Stimulated activated effector memory CD8-positive, alpha-beta T cell treated with anti-CD3 and anti-CD28 coated beads, Interleukin-12 subunit alpha, Interleukin-12 subunit beta, amount 100 ng/mL, for 72 hours (primary cell): Measurements from ENCODE around the gene ACHE.

ENCODE experiments used
- ATAC-seq: fragments of 150-1000 bp; cut with Tn5 transposase; 2 replicates; pipeline ENCODE4 v1.10.0; 2021
- DNase-seq, 2 donors: peaks; one replicate each; pipeline ENCODE4 v3.0.0; 2021 to 2022; ENCODE audit warnings: low spot score in 2 of 2
- H3K27ac Mint-ChIP-seq: one replicate; pipeline ENCODE4 v1.8.0; 2022; ENCODE audit warnings: mild to moderate bottlenecking, mixed read lengths
- H3K36me3 Mint-ChIP-seq: one replicate; pipeline ENCODE4 v1.8.0; 2022; ENCODE audit warnings: mild to moderate bottlenecking, mixed read lengths
- H3K4me1 Mint-ChIP-seq: one replicate; pipeline ENCODE4 v1.8.0; 2022; ENCODE audit warnings: mixed read lengths
- H3K4me3 Mint-ChIP-seq: one replicate; pipeline ENCODE4 v1.8.0; 2022; ENCODE audit warnings: mild to moderate bottlenecking, mixed read lengths
- H3K9me3 Mint-ChIP-seq: one replicate; pipeline ENCODE4 v1.8.0; 2022; ENCODE audit warnings: mixed read lengths

The ACHE gene

DNA sequence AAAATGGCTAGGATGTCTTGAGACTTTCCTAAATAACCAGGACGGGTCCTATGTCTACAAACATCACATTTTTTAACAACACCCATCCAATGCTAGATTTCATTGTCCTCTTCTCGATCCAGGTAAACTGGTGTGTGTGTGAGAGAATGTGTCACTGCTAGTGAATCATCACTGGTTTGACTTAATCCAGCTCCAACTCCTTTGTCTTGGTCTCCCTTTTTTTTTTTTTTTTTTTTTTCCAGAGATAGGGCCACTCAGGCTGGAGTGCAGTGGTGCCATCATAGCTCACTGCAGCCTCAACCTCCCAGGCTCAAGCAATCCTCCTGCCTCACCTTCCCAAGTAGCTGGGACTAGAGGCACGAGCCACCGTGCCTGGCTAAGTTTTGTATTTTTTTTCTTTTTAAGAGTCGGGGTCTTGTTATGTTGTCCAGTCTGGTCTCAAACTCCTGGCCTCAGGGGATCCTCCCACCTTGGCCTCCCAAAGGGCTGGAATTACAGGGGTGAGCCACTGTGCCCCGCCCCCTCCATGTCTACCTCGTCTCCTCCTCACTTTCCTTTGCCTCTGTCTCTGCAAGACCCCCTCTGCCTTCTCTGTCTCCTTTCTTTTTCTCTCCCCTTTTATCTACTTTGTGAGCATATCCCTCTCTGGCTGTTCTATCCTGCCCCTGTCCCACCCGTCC, 4.0 kb downstream of the ACHE start:
- H3K9me3 Mint-ChIP-seq, result no peaks in the 10 kb centered on the region
- H3K4me1 Mint-ChIP-seq, result peaks cover 54% of the 10 kb centered on the region
- H3K4me3 Mint-ChIP-seq, result peak overlapping the region; percentile 79
- no peak overlapping the region for H3K27ac Mint-ChIP-seq
- DNase-seq (no peak), ATAC-seq (no peak)
- H3K36me3 Mint-ChIP-seq, result peaks cover 31% of the 10 kb centered on the region

- no peak for DNase-seq
- peak overlapping the region; percentile 79 for H3K4me3 Mint-ChIP-seq
- ATAC-seq, result no peak
- H3K27ac Mint-ChIP-seq, result peak overlapping the region; percentile 75
- peaks cover 39% of the 10 kb centered on the region for H3K36me3 Mint-ChIP-seq
- no peaks in the 10 kb centered on the region for H3K9me3 Mint-ChIP-seq
- peaks cover 55% of the 10 kb centered on the region for H3K4me1 Mint-ChIP-seq
These were observed 4.8 kb downstream of the ACHE start for GRCh38 chr7:100890653-100891567.

GRCh38 chr7:100888988-100889750, 6.5 kb downstream of the ACHE start, which contains the start of gene UFSP1:
TSS of gene UFSP1 (minus strand) at chr7:100889715. CDS start at chr7:100889271, 444 bp downstream.
- Mint-ChIP-seq H3K36me3 (peaks cover 56% of the 10 kb centered on the region), H3K4me1 (peaks cover 70% of the 10 kb centered on the region)
- peak; percentile 63 for ATAC-seq

DNA sequence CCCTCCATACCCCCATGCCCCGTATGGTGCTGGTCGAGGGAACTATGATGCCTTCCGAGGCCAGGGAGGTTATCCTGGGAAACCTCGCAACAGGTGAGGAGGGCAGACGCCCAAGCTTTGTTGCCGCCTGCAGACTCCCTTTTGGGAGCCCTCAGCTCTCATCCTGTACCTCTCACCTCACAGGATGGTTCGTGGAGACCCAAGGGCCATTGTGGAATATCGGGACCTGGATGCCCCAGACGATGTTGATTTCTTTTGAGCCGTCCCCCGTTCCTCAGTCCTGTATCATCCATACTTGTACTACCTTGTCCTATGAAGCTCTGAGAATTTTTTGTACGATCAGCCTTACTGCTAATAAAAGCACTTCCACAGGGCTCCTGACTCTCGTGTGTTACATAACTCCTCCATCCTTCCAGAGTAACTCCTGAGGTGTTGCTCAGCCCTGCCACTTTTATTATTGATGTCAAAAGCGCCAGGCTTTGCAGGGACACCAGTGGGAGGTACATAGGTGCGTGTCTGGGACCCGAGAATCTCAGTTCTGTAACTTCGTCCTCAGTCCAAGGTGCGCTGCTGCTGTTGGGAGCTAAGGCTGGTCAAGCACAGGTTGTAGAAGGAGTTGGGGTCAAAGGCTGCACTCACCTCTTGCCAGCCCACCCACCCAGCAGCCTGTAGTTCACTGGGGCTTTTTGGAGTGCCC, 7.2 kb downstream of the ACHE start:
- DNase-seq (no peak), ATAC-seq (no peak)
- Mint-ChIP-seq H3K27ac (peak overlapping the region; percentile 87), H3K9me3 (no peaks in the 10 kb centered on the region), H3K4me3 (peak overlapping the region; percentile 79), H3K36me3 (peaks cover 63% of the 10 kb centered on the region), H3K4me1 (peaks cover 77% of the 10 kb centered on the region)

More at GRCh38 chr7:100888988-100889750, 6.5 kb downstream of the ACHE start, which contains the start of gene UFSP1:
- H3K27ac Mint-ChIP-seq, result peak within 1 kb of the TSS; percentile 87
- peak within 1 kb of the TSS; percentile 79 for H3K4me3 Mint-ChIP-seq
- no peaks in the 10 kb centered on the region for H3K9me3 Mint-ChIP-seq
- peak in 1 of 2 donors; percentile 65 for DNase-seq

GRCh38 chr7:100887516-100888290, 8.0 kb downstream of the ACHE start:
- H3K36me3 Mint-ChIP-seq, result peaks cover 71% of the 10 kb centered on the region
- DNase-seq, result no peak
- peak overlapping the region; percentile 79 for H3K4me3 Mint-ChIP-seq
- H3K4me1 Mint-ChIP-seq, result peaks cover 82% of the 10 kb centered on the region
- peak overlapping the region; percentile 87 for H3K27ac Mint-ChIP-seq
- ATAC-seq, result no peak
- H3K9me3 Mint-ChIP-seq, result no peaks in the 10 kb centered on the region

GRCh38 chr7:100886936-100887515, 8.7 kb downstream of the ACHE start:
- DNase-seq, result no peak
- H3K36me3 Mint-ChIP-seq, result peaks cover 75% of the 10 kb centered on the region
- H3K4me3 Mint-ChIP-seq, result peak overlapping the region; percentile 79
- H3K4me1 Mint-ChIP-seq, result peaks cover 79% of the 10 kb centered on the region
- ATAC-seq, result no peak
- peak overlapping the region; percentile 87 for H3K27ac Mint-ChIP-seq
- H3K9me3 Mint-ChIP-seq, result no peaks in the 10 kb centered on the region

DNA sequence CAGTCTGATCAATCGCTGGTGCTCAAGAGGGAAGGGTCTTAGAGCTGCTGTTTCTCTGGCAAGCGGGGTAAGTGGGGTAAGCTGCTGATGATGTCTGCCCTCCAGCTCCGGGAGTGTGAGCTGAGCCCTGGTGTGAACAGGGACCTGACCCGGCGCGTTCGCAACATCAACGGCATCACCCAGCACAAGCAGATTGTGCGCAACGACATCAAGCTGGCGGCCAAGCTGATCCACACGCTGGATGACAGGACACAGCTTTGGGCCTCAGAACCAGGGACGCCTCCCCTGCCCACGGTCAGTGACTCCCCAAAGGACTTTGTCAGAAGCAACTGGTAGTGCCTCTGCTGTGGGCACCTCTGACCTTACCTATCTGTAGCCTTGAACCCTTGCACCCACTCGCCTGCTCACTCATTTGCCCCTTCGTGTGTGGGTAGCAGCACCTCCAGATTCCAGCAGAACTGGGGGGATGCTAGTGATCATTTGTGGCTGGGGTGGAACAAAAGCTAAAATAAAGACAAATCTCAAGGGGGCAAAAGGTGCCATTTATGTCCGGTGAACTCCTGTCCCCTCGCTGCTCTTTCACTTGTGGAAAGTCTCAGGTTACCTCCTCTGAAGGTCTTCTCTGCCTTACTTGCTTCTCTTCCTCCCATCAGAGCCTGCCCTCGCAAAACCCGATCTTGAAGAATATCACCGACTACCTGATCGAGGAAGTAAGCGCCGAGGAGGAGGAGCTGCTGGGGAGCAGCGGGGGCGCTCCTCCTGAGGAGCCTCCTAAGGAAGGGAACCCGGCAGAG, 9.3 kb downstream of the ACHE start:
- peak overlapping the region; percentile 69 for H3K27ac Mint-ChIP-seq
- no peak for DNase-seq

DNA sequence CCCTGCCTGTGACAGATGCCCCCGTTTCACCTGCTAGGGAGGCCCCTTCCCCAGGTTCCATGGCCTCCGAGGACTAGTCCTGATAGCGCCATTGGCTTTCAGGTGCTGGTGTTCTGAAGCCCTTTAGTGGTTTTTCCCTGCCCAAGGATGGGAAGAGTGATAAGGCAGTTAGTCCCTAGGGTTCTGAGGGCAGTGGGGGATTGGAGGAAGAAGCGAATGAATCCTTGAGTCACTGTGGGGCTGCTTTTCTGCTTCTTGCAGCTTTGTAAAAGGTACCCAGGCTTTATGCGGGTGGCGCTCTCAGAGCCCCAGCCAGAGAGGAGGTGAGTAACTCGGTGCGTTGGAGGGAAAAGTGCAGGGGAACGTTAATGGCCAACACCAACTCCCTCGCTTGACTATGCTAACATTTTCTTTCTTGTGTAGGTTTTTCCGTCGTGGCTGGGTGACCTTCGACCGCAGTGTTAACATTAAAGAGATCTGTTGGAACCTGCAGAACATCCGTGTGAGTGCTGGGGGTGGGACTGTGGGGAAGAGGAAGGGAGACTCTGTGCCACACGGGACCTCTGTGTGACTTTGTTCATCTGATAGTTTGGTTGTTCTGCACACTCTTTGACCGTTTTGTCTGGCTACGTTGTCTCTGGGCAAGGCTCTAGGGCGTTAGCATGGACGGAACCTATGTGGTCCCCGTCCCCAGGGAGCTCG, 10.1 kb downstream of the ACHE start:
- Mint-ChIP-seq H3K27ac (peak overlapping the region; percentile 69), H3K36me3 (peaks cover 86% of the 10 kb centered on the region), H3K9me3 (no peaks in the 10 kb centered on the region), H3K4me3 (peak overlapping the region; percentile 79), H3K4me1 (peaks cover 76% of the 10 kb centered on the region)
- ATAC-seq, result no peak
- no peak for DNase-seq

More for the DNA sequence above, 9.3 kb downstream of the ACHE start:
- H3K4me3 Mint-ChIP-seq, result peak overlapping the region; percentile 79
- ATAC-seq, result no peak
- H3K36me3 Mint-ChIP-seq, result peaks cover 79% of the 10 kb centered on the region
- H3K4me1 Mint-ChIP-seq, result peaks cover 78% of the 10 kb centered on the region
- H3K9me3 Mint-ChIP-seq, result no peaks in the 10 kb centered on the region

DNA sequence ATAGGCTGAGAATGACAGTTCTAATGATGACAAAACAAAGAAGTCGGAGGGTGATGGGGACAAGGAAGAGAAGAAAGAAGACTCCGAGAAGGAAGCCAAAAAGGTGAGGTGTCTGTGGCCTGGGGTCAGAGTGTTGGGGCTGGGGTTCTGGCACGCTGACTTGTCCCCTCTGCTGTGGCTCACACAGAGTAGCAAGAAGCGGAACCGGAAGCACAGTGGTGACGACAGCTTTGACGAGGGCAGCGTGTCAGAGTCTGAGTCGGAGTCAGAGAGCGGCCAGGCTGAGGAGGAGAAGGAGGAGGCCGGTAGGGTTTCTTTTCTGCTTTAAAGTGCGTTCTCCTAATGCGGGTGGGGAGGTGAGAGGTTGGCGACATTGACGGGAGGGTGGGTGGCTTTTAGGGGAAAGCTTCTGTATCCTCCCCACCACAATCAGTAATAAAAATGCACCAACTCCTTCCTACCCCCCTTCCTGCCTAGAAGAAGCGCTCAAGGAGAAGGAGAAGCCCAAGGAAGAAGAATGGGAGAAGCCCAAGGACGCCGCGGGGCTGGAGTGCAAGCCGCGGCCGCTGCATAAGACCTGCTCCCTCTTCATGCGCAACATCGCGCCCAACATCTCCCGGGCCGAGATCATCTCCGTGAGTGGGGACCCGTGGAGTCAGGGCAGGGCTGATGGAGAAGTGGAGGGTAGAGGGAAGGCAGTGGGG, 10.8 kb downstream of the ACHE start:
- Mint-ChIP-seq H3K4me3 (peak overlapping the region; percentile 79), H3K4me1 (peaks cover 76% of the 10 kb centered on the region), H3K36me3 (peaks cover 93% of the 10 kb centered on the region), H3K27ac (peak overlapping the region; percentile 69), H3K9me3 (no peaks in the 10 kb centered on the region)
- ATAC-seq, result peak; percentile 53
- peak in 1 of 2 donors; percentile 70 for DNase-seq

GRCh38 chr7:100882785-100883526, 12.7 kb downstream of the ACHE start:
- H3K4me1 Mint-ChIP-seq, result peaks cover 81% of the 10 kb centered on the region

DNA sequence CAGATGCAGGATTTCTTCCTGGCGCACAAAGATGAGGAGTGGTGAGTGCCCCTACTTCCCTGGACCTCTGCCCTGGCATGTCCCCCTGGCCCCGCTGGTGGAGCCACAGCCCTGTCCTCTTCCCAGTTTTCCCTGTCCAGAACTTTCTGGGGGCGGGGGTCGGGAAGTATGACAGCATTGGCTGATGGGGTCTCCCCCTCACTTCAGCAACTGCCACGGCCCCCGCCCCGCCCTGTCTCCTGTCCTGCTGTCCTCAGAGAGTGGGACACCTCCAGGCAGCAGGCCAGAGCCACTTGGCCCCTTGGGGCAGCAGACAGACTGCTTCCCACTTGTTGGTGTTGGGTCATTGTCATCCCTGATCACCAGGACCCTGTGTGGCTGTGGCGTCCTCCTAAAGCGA, 13.5 kb downstream of the ACHE start:
- Mint-ChIP-seq H3K36me3 (peaks cover 100% of the 10 kb centered on the region), H3K27ac (peak overlapping the region; percentile 20), H3K9me3 (no peaks in the 10 kb centered on the region), H3K4me3 (no peak overlapping the region), H3K4me1 (peaks cover 73% of the 10 kb centered on the region)
- ATAC-seq, result no peak
- no peak for DNase-seq

More at GRCh38 chr7:100882785-100883526, 12.7 kb downstream of the ACHE start:
- no peaks in the 10 kb centered on the region for H3K9me3 Mint-ChIP-seq
- ATAC-seq (no peak), DNase-seq (no peak)
- H3K4me3 Mint-ChIP-seq, result no peak overlapping the region
- H3K27ac Mint-ChIP-seq, result peak overlapping the region; percentile 69
- peaks cover 100% of the 10 kb centered on the region for H3K36me3 Mint-ChIP-seq
